GM21447 (cell line): ENCODE data around the gene SMOC1.

Experiments used
- ATAC-seq: cut with Tn5 transposase; IDR thresholded peaks from one replicate; pipeline ENCODE4 v1.9.1; 2021; ENCODE audit not compliant: unreplicated experiment

Gene SMOC1

GRCh38 chr14:70004791-70005190, 125.6 kb downstream of the SMOC1 start:
- no peak for ATAC-seq

- no peak for ATAC-seq
Observed at GRCh38 chr14:70005281-70005805, 126.1 kb downstream of the SMOC1 start.

- ATAC-seq = no peak
Observed at GRCh38 chr14:70006699-70007098, 127.5 kb downstream of the SMOC1 start.

- peak; percentile 63 for ATAC-seq
Observed at GRCh38 chr14:70008284-70009262, 129.4 kb downstream of the SMOC1 start.

GRCh38 chr14:70009961-70010360, 130.7 kb downstream of the SMOC1 start:
- ATAC-seq = no peak

- no peak for ATAC-seq
Observed at GRCh38 chr14:70011098-70011497, 131.9 kb downstream of the SMOC1 start.

- no peak for ATAC-seq
Observed at GRCh38 chr14:70011708-70012107, 132.5 kb downstream of the SMOC1 start.

GRCh38 chr14:70013271-70013873, 134.2 kb downstream of the SMOC1 start:
- ATAC-seq = no peak

GRCh38 chr14:70014406-70015095, 135.3 kb downstream of the SMOC1 start:
- ATAC-seq = no peak

- ATAC-seq = no peak
Observed at GRCh38 chr14:70018230-70018629, 139.0 kb downstream of the SMOC1 start.

GRCh38 chr14:70018713-70019211, 139.5 kb downstream of the SMOC1 start:
- ATAC-seq = peak; percentile 50

GRCh38 chr14:70019695-70020094, 140.5 kb downstream of the SMOC1 start:
- ATAC-seq = no peak

GRCh38 chr14:70020352-70021170, 141.3 kb downstream of the SMOC1 start:
- no peak for ATAC-seq

GRCh38 chr14:70021548-70022220, 142.5 kb downstream of the SMOC1 start:
- ATAC-seq = no peak

- ATAC-seq = no peak
Observed at GRCh38 chr14:70022771-70023445, 143.7 kb downstream of the SMOC1 start.

GRCh38 chr14:70023871-70024270, 144.7 kb downstream of the SMOC1 start:
- no peak for ATAC-seq

GRCh38 chr14:70027785-70028428, 148.7 kb downstream of the SMOC1 start:
- ATAC-seq = no peak

GRCh38 chr14:70029296-70030132, 150.3 kb downstream of the SMOC1 start:
- ATAC-seq = no peak
